Measurements from ENCODE around the gene SLC33A1.
A peak's percentile ranks its signal among the peaks of the same experiment; 100 is the strongest.
"Not testable (repeated sequence)": the region's sequence is repeated elsewhere in the genome, so short reads cannot be mapped to it uniquely, and the experiment has no call there.

SLC33A1 gene

GRCh38 chr3:155862290-155862982 lies 8.2 kb upstream of the SLC33A1 start:
- peak in 1 of 58 donors; percentile 1 for DNase-seq

- no peak for DNase-seq
Measured at GRCh38 chr3:155861476-155862183, 7.4 kb upstream of the SLC33A1 start.

GRCh38 chr3:155860424-155860823 lies 6.2 kb upstream of the SLC33A1 start:
- DNase-seq, result not testable (repeated sequence)

GRCh38 chr3:155859859-155860258 lies 5.6 kb upstream of the SLC33A1 start:
- no peak for DNase-seq

GRCh38 chr3:155853214-155854140 lies 750 bp downstream of the SLC33A1 start:
- peak in 10 of 58 donors; percentile 8 to 64 (median 44) for DNase-seq

GRCh38 chr3:155852341-155852740 lies 1.9 kb downstream of the SLC33A1 start:
- DNase-seq, result no peak

- DNase-seq, result not testable (repeated sequence)
Measured at GRCh38 chr3:155849404-155849803, 4.8 kb downstream of the SLC33A1 start.

- no peak for DNase-seq
Measured at GRCh38 chr3:155847993-155848392, 6.2 kb downstream of the SLC33A1 start.

GRCh38 chr3:155846119-155846518 lies 8.1 kb downstream of the SLC33A1 start:
- no peak for DNase-seq

GRCh38 chr3:155843569-155843968 lies 10.7 kb downstream of the SLC33A1 start:
- no peak for DNase-seq

GRCh38 chr3:155835341-155836071 lies 18.7 kb downstream of the SLC33A1 start:
- no peak for DNase-seq

- DNase-seq, result not testable (repeated sequence)
Measured at GRCh38 chr3:155828490-155829098, 25.6 kb downstream of the SLC33A1 start.

- no peak for DNase-seq
Measured at GRCh38 chr3:155815030-155815545, 39.1 kb downstream of the SLC33A1 start.

- not testable (repeated sequence) for DNase-seq
Measured at GRCh38 chr3:155813224-155813623, 41.0 kb downstream of the SLC33A1 start.

- DNase-seq, result no peak
Measured at GRCh38 chr3:155809181-155809580, 45.0 kb downstream of the SLC33A1 start.

GRCh38 chr3:155807823-155808222 lies 46.4 kb downstream of the SLC33A1 start:
- no peak for DNase-seq

GRCh38 chr3:155805802-155806618 lies 48.2 kb downstream of the SLC33A1 start, which contains the start of gene C3orf33:
Gene C3orf33 (minus strand): TSS chr3:155806278. CDS start chr3:155806252, 26 bp downstream.
- DNase-seq, result peak in 57 of 58 donors; percentile 7 to 87 (median 67)

- DNase-seq, result peak in 10 of 58 donors; percentile 10 to 50 (median 26)
Measured at GRCh38 chr3:155805204-155805801, 48.9 kb downstream of the SLC33A1 start.

GRCh38 chr3:155804323-155804722 lies 49.9 kb downstream of the SLC33A1 start:
- no peak for DNase-seq
